Measurements from ENCODE around the gene COBL. TPM values are rescaled to one million over a fixed set of nuclear protein-coding genes. Genes with fewer than 3 reads are reported as not detected.
A peak's percentile ranks its signal among the peaks of the same experiment; 100 is the strongest.

The COBL gene
- total and polyA plus RNA-seq, 9 of the 15 experiments (the other 6 are each of a cell fraction or from before 2014, with no cell fraction given): 0.01 to 2.4 (median 0.09) TPM; not detected in 3

DNA sequence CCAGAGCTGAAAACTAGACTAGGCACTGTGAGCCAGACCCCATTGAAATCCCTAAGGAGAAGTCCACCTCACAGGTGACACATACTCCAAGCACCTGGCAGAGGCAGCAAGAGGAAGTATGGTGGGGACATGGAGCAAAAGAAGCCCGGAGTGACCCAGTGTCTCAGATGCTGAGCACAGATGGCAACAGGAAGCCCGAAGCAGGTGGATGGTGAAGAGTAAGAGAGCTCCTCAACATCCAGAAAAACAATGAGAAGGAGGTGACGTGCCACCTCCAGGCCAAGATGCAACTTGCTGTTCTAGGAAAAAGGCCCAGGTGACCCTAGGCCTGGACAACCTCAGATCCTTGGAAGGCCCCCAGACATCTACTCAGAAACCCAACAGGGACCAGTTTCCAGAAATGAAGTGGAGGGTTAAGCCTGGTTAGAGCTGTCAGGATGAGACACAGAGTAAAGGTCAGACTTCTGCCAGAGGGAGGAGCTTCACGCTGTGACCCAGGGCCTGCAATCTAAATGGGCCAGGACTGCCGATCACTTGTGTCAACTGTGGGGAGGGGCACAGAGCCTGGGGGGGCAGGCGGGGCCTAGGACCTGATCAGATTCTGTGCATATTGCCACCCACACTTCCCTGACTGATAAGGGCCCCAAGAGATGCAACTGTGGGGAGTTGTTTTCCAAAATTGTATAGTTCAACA, 2.4 kb upstream of the COBL start:
- Histone ChIP-seq H3K27ac (ENCODE audit: extremely low read depth, low read depth, low read length) (no peak overlapping the region), H3K9ac (ENCODE audit: insufficient read depth in 1 of 2, low read depth in 2 of 2, low read length in 2 of 2) (no peak overlapping the region), H3K79me2 (ENCODE audit: control insufficient read depth, insufficient read depth, low read length) (no peaks in the 10 kb centered on the region), H3K4me2 (ENCODE audit: insufficient read depth, low read length) (no peak overlapping the region), H3K36me3 (ENCODE audit: control insufficient read depth, insufficient read depth, low read length) (no peaks in the 10 kb centered on the region), H3K9me1 (ENCODE audit: control insufficient read depth, insufficient read depth, low read length) (no peaks in the 10 kb centered on the region), H2AFZ (ENCODE audit: low read depth, low read length) (no peak overlapping the region), H3K4me3 (no peak overlapping the region), H3K4me1 (replicated peaks in 1 of 2; ENCODE audit: control insufficient read depth in 2 of 2, insufficient read depth in 2 of 2, low read length in 2 of 2) (peaks cover 0 to 20% of the 10 kb centered on the region in 2 experiments; a peak in 2 of 5 replicates), H3K27me3 (ENCODE audit: control insufficient read depth in 2 of 2, insufficient read depth in 2 of 2, low read length in 2 of 2) (peaks cover 3 to 42% of the 10 kb centered on the region in 2 experiments), H4K20me1 (replicated peaks; ENCODE audit: control insufficient read depth, insufficient read depth, low read length) (peaks cover 5% of the 10 kb centered on the region; the same call in 1 of the 2 replicates), H3K9me3 (replicated peaks; ENCODE audit: control insufficient read depth, insufficient read depth, low read depth, low read length) (no peaks in the 10 kb centered on the region)
- FAIRE-seq (no peak), DNase-seq (ENCODE audit: extremely low read depth in 1 of 4, low spot score in 3 of 4) (no peak), ATAC-seq (peak; percentile 42; the same call in 1 of the 3 replicates)
- no TSS peak for BruUV-seq (replicated peaks)
- ChIA-PET POLR2A (interaction anchor here (0.6 to 0.7 kb wide), 2 partner anchors 35 to 881 kb away, joined by 3 read pairs; no protein-coding TSS in a partner anchor), CTCF (ENCODE audit: low intra/inter-chr PET ratio) (no interaction called here)
- in situ Hi-C loops (cut with MboI): no loop called here
- TF ChIP-seq, protein P1, sequence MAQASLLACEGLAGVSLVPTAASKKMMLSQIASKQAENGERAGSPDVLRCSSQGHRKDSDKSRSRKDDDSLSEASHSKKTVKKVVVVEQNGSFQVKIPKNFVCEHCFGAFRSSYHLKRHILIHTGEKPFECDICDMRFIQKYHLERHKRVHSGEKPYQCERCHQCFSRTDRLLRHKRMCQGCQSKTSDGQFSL (CRISPR knock-in tag; IDR thresholded peaks at IDR 0.05): 0 out of 2 replicates have a peak, but pooled peaks have one; percentile 23
- TF ChIP-seq, protein P1 (tag; IDR thresholded peaks at IDR 0.05): no peak
- TF ChIP-seq TCF3 (CRISPR knock-in tag; IDR thresholded peaks at IDR 0.05) (0 out of 2 replicates have a peak, but pooled peaks have one; percentile 28), ZFX (CRISPR knock-in tag; IDR thresholded peaks at IDR 0.05) (peak; percentile 21; the same call in 1 of the 2 replicates), CBX2 (IDR thresholded peaks at IDR 0.05; ENCODE audit: insufficient read depth, low read length, poor library complexity, severe bottlenecking) (no peak)
- WGBS (ENCODE audit: insufficient coverage, low coverage, missing lambda C conversion rate): 3% methylated on average over 5 of the region's 6 CpGs
- intact Hi-C loops (cut with micrococcal nuclease): no loop called here
